HG03469 (cell line): ENCODE measurements around the gene ARHGEF28.

ENCODE experiments used
- ATAC-seq: cut with Tn5 transposase; IDR thresholded peaks from one replicate; pipeline ENCODE4 v1.9.1; 2021; ENCODE audit warnings: mild to moderate bottlenecking, moderate library complexity, moderate number of reproducible peaks; ENCODE audit not compliant: unreplicated experiment

Gene ARHGEF28

DNA sequence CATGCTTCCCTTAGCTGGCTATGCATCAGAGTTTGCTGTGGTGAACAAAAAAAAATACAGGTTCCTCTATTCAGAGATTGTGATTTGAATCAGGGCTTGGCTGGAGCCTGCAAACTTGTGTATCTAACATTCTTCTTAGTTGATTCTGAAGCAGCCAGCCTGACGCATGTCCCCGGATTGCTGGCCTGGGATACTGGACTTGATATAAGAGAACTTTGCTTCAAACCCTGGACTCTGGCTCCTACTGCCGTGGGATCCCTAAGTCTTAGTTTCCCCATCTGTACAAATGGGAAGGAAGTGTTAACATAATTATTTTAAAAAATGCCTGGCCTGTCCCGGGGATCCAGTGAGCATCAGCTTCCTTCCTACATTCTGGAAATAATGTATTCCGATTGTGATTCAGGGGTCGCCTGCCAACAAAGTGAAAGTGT lies 292.8 kb downstream of the ARHGEF28 start:
- ATAC-seq = no peak

DNA sequence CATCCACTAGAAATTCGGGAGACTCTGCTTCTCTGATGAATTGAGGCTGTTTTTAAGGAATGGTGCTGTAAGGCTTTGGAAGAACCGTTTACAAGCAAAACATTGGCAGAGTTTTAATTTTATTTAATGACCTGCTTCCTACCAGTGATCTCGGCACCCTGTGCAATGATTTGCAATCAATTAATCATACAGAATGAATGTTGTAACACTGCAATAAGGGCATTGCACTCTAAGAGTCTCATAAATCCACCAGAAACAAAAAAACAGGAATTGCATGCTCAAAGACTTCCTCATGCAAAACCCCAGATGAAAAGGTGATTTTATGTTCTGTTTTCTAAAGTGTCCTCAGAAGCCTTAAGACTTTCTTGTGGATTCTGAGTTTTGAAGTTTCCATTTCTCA lies 295.7 kb downstream of the ARHGEF28 start:
- ATAC-seq = no peak

DNA sequence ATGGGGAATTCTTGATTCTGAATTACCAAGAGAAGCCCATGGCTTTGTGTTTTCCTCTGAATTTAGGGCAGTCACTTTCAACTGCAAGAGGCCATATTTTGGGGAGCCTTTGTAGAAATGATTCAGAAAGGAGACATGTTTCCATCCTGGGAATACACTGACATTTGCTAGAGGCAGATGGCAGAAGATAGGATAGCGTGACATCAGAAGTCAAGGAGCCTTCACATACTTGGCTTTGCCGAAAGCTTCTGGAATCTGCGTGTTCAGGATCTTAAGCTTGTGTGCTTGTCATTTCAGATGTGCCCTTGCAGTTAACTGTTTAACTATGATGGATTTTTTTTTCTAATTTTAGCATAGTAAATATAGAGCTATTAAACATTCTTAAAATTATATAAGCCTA lies 296.2 kb downstream of the ARHGEF28 start:
- no peak for ATAC-seq

DNA sequence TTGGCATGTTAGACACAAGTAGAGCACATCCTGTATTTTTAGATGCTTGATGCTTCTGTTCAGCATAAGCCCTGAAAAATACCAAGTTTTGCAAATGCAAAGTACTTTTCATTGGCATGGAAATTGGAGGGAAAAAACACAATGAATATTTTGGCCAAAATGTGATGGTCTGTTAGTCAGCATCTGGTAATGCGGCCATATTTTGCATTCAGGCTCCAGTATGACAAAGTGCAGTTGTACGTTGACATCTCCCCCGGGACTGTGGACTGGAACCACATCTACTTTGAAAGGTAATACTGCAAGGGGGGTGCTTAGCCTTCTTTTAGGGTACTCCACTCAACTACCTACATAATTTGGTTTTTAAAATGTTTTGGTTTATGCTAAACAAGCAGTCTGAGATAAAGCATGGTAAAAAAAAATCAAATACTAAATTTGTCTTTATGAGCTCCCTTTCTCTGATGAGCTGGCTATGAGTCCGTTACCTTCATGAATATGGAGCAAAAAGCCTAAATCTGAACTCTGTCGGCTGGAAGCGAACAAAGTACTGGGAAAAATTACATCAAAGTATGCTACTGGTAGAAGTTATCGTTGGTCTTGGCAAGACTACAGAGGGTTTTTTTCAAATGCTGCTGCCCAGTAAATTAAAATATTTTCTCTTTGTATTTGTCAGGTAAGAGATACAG lies 297.0 kb downstream of the ARHGEF28 start:
- no peak for ATAC-seq

DNA sequence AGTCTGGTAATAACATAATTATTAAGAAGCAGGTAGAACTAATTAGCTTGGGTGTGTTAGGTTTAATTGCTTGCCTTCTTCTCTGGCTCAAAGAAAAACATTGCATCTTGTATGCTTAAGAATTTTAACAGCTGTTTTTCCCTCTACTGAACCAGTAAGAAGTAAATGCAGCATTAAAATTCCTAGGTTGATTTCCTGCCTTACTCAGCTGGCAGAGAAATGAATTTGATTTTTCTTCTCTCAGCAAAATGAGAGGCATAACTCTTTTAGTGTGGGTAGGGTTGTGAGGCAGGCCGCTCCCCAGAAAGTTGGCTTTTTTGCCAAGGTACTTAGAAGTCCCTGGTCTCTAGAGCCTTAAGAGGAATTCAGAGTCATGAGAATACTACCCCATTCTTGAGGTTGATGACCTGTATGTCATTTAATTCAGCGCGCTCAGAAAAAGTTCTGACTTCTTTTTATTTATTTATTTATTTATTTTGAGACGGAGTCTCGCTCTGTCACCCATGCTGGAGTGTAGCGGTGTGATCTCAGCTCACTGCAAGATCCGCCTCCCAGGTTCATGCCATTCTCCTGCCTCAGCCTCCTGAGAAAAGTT lies 302.6 kb downstream of the ARHGEF28 start:
- ATAC-seq = no peak

DNA sequence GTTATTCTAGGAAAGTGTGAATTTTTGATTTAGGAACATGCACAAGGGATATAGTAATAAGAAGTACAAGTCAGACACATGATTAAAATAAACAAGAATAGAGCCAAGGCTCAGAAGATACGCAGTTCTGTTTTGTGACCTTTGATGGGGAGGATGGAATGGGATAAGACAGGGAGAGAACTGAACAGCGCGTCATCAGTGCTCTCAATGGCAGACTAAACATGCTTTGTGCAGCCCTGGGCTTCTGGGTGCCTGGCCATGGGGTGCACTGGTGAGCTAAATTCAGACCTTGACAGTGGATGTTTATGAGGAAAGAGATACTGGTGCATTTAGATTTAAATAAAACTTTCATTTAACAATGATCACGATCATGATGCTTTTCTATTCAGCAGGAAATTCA lies 309.7 kb downstream of the ARHGEF28 start:
- no peak for ATAC-seq

DNA sequence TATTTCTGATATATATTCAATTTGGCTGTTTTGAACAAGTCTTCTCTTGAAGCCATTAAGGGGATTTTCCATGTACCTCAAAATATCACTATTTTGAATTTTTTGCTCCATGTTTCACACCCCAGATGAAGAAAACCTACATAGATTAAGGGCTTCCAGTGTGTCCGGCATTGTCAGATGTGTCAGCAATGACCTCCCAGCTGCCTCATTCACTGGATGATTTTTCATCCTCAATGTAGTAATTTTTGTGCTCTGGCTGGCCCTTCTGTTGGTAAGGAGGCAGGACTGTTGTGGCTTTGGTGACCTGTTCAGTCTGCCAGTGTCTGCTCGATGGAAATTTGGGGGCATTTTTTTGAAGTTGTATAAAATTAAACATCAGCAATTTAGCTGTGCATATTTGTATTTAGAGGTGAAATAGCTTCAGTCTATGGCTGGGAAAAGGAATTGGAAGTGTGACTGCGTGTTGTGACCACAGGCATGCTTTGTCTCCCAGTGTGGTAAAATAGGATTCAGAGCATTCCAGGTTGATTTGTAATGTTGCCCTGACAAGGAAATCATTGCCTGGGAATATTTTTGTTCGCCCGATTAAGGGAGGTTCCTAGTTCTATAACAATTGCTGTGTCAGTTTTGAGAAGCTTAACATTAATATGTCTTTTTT lies 312.4 kb downstream of the ARHGEF28 start:
- ATAC-seq = no peak

DNA sequence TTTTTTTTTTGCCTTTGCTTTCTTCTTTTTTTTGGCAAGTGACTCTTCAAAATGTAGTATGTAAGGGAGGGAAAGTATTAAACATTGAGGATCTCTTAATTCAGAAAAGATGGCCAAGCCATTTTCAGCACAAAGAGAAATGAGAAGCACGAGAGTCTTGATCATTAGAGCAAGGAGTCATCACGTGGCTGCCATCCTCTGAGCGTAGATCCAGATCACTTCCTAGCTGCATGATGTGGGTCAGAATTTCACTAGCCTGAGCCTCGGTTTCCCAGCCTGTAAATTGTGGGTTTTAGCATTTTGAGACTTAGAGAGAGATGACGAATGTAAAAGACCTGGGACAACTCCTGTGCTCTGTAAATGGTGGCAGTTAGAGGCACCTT lies 312.9 kb downstream of the ARHGEF28 start:
- ATAC-seq = no peak

DNA sequence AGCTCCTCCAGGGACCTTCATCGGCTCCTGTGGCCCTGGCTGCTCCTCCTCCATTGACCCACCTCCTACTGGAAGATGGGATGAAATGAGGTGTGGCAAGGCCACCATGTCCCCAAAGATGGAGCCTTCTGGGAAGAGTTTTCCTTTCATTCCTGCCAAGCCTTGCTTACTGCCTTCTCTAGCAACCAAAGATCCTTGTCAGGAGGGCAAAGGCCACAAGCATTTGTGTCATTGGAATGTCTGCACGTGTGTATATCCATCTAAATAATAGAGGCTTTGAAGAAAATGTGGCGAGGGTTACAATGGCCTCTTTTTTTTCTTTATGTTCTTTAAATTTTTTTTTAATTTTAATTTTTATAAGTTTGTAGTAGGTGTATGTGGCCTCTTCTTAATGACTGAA lies 313.6 kb downstream of the ARHGEF28 start:
- ATAC-seq = no peak

DNA sequence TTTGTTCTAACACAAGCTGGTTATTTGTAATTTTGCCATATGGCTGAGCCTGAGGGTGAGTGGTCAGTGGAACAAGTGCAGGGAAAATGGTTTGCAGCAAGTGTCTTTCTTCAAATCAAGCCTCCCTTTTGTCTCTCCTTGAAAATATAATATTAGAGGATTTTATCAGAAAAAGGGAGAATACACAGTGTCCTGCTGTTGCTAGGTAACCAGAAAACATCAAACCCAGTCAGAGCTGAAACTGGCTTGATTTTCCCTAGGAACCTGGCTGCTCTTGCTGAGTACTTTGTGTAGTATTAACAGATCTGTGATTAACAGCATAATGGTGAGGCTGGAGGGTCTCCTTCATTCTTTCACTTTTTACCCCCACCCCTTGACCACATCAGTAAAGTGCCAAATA lies 314.0 kb downstream of the ARHGEF28 start:
- ATAC-seq = no peak

DNA sequence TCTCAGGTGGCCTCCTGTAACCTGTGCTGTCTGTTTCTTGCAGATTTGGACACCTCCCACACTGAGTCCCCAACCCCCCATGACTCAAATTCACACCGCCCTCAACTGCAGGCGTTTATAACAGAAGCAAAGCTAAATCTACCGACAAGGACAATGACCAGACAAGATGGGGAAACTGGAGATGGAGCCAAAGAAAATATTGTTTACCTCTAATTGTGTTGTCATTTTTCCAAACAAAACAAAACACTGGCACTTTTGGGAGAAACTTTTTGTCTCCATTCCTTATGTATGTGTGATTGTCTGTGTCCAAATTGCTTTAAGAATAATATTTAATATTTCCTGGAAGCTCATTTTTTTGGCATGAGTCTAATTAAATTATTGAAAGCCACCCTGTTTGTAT lies 314.8 kb downstream of the ARHGEF28 start:
- ATAC-seq = no peak

DNA sequence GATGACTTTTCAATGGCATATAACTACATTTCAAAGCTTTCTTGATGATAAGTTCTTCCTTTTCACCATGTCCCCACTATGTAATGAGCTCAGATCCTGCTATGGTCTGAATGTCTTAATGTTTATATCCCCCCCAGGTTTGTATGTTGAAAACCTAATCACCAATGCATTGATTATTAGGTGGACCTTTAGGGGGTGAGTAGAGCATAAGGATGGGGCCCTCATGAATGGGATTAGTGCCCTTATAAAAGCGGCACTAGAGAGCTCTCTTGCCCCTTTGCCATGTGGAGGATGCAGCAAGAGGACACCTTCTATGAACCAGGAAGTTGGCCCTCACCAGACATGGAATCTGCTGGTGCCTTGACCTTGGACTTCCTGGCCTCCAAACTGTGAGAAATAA lies 316.8 kb downstream of the ARHGEF28 start:
- no peak for ATAC-seq

DNA sequence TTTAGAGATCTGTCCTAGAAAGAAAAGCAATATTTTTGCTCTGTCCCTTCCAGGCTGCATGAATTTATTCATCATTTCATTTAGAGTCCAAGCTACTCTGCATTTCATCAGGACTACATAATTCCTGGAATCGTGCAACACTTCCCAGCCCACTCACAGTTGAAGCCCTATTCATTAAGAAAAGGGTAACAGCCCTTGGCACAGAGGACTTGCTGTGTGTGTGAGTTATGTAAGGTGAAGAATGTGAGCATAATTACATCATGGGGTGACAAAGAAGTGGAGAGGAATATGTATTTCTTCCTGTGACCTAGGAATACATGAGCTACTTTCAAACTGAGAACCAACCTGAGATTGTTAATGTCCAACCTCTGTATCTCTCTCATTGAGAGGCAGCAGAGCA lies 317.4 kb downstream of the ARHGEF28 start:
- no peak for ATAC-seq

DNA sequence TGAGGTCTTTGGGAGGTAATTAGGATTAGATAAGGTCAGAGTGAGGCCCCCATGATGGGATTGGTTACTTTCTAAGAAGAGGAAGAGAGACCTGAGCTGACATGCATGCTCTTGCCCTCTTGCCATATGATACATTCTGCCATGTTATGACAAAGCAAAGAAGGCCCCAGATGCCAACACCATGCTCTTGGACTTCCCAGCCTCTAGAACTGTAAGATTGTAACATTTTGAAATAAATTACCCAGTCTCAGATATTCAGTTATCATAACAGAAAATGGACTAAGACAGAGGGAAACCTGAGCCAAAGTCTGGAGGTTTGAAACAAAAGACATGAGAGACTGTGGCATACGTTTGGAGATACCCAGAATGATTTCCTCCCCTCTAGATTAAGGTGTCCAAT lies 318.6 kb downstream of the ARHGEF28 start:
- ATAC-seq = no peak

DNA sequence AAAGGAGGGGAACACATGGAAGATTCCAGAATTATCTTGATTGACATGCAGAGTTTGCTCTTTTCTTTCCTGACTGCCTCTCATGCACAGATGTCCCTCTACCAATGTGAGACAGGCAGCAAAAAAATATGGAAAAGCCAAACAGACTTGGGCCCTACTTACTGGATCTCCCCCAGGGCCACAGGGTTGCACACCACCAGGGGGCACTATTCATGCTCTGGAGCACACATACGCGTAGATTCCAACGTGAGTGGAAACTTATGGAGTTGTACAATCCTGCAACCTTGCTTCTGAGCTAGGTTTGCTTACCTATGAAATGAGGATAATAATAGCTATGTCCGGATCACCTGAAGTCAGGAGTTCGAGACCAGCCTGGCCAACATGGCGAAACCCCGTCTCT lies 319.5 kb downstream of the ARHGEF28 start:
- ATAC-seq = no peak

DNA sequence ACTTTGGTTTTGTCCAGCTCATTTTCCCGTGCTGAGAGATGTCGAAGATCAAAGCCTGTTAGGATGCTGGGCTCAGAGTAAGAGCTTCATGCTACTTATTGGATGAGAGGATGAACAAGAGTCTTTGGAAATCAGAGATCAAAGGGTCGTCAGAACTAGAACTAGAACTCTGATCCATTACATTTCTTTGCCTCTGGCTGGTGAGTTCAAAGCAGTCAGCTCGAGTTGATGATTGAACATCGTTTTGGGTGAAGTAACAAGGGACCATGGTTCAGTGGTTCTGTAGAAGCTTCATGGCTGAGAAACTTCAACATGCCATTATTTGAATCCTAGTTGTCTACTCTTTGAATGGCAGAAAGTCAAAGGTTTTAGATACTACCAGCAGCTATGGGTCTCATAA lies 320.3 kb downstream of the ARHGEF28 start:
- ATAC-seq = no peak

DNA sequence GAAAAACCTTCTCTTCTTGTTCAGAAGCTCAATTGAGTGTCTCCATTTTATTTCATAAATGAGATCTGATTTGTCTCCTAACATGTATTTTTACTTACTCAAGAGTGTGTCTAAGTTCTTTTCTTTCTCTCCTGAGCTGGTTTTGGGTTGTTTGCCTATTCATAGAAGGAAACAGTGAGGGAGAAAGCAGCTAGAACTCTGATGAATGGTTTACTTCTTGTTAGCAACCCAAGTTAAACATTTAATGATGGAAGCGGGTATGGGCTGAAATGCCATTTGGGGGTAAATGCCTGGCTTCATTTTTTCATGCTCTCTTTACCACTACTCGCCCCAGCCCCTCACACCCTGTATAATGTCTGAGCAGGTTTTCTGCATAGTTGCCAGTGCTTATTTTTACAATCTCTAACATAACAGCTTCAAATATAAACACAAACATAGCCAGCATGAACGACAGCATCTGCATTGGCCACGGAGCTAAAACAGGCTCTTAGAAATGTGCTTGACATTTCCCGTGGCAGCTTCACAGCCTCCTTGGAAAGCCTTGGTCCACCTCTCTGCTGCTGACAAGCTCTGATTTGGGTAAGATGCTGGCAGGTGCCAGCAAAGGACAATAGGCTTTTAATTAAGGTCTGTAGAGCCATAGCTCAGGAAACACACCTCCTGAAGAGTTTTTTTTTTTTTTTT lies 321.1 kb downstream of the ARHGEF28 start:
- ATAC-seq = no peak

DNA sequence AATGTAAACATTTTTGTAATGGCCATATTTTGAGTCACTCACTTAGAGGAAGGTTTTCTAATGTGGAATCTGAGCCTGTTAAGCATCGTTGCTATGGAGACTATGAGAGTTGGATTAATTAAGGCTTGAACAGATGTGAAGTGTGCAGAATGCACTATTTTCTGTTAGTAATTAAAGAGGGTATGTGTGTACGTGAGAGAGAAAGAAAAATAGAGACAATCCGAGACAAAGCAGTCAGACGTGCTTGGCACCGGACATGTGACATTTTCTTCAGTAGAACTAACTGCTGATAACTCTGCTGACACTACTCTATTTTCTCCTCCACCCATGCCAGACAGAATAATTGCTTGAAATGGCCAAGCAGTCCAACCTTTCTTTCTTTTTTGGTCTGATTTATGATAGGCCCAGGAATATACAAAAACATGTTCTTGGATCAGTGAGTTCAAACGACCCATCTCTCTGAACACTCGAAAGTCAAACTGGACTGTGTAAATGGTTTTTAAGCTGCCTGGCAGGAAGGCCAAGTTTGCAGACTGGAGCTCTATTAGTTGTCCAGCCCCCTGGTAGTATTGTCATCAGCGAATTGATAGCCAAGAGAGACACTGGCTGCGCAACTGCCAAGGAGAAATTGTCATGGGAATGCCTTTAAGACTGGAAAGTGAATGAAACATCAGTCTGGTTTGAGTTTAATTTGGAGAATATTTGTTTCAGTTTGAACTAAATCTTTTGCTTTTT lies 322.1 kb downstream of the ARHGEF28 start:
- ATAC-seq = no peak

DNA sequence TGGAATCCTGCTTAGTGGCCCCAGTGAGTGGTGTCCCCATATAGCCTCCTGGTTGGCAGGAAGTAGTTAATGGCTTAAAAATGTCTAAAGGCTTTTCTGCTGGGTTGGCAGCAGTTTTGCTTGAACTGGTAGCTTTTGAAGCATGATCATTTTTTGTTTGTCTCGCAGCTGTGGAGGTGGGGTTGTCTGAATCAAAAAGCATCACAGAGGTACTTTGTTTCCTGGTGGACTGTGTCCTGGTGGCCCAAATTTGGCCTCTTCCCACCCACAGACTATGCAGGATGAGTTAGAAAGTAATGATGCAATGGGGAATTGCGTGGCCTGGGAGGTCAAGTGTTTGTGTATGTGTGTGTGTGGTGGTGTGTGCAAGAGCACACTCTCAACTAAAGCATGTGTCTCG lies 322.7 kb downstream of the ARHGEF28 start:
- no peak for ATAC-seq

DNA sequence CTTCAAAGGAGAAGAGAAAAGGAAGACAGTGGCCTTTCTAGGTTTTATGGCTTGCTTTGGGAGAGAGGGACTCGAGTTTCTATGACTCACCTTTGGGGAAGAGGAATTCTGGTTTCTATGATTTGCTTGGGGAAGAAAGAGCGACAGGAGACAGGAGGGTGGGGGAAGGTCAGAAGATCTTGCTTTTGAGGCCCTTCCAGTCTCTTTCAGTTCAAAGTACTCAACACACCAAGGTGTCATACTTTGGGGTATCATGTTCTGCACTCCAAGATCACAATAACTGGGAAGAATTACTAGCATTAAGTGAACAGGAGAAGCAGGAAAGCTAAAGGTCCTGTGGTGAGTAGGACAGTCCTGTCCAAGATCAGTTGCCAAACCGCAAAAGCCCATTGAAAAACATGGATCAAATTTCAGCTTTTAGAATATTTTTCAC lies 324.5 kb downstream of the ARHGEF28 start:
- no peak for ATAC-seq

DNA sequence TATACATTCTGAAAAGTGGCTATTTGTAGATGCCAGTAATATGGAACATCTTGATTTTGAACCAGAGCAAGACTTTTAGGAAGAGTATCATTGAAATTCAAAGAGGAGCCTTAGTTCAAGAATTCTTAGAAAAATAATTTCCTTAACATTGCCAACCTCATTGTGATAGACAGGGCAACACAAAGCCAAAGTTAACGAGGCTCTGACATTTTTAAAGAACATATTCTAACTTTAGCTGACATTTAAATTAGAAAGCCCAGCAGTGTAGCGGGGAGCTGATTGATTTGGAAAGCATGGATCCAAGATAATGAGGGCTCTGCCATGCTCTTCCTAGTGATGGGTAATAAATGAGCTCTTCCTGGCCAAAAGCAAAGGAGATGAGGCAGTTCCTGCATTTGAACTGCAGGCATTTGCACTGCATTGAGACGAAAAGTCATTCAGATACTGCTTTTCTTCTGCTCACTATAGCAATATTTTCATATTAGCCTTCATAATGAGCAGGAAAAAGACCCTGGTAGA lies 325.0 kb downstream of the ARHGEF28 start:
- no peak for ATAC-seq
